K562 (cell line): ENCODE results near the gene LZTR1. TPM values are rescaled to one million over a fixed set of nuclear protein-coding genes. Genes with fewer than 3 reads are reported as not detected.
A peak's percentile ranks its signal among the peaks of the same experiment; 100 is the strongest.

ENCODE experiments used
- CCNT2 ChIP-seq: IDR thresholded peaks from 2 replicates; pipeline ENCODE4 v1.6.1; 2011; ENCODE audit warnings: borderline replicate concordance, low read depth, mild to moderate bottlenecking, moderate library complexity, mixed read lengths, low read length; ENCODE audit not compliant: insufficient read length; ENCODE audit errors: extremely low read depth
- DEAF1 ChIP-seq: fragments of 450-650 bp; formaldehyde crosslinking; IDR thresholded peaks from 2 replicates; pipeline ENCODE4 v1.4.0; 2020; ENCODE audit warnings: mild to moderate bottlenecking, moderate library complexity
- EGR1 ChIP-seq: fragments of 450-650 bp; conservative IDR thresholded peaks from 2 replicates; pipeline ENCODE4 v1.6.1; 2017; ENCODE audit warnings: mild to moderate bottlenecking
- EP400 ChIP-seq: fragments of 450-650 bp; IDR thresholded peaks from 2 replicates; pipeline ENCODE4 v1.6.1; 2017; ENCODE audit warnings: antibody characterized with exemption, mild to moderate bottlenecking, moderate library complexity
- FOXP4 ChIP-seq: sonication (generic); formaldehyde crosslinking; IDR thresholded peaks from 2 replicates; pipeline ENCODE4 v1.8.0; 2022; ENCODE audit warnings: mild to moderate bottlenecking, missing genetic modification reagents, borderline replicate concordance
- HMGN3 ChIP-seq: IDR thresholded peaks from 2 replicates; pipeline ENCODE4 v1.6.1; 2011; ENCODE audit warnings: borderline replicate concordance, low read depth, mild to moderate bottlenecking, mixed read lengths, low read length; ENCODE audit not compliant: insufficient read length; ENCODE audit errors: extremely low read depth
- IRF2 ChIP-seq: sonication (generic); formaldehyde crosslinking; IDR thresholded peaks from 2 replicates; pipeline ENCODE4 v1.8.1; 2022; ENCODE audit warnings: mild to moderate bottlenecking, missing genetic modification reagents
- PCBP1 ChIP-seq: fragments of 200-400 bp; formaldehyde crosslinking; IDR thresholded peaks from 2 replicates; pipeline ENCODE4 v1.6.1; 2018; ENCODE audit warnings: mild to moderate bottlenecking, low read depth, low read length; ENCODE audit not compliant: poor library complexity, severe bottlenecking
- PHF20 ChIP-seq: fragments of 450-650 bp; IDR thresholded peaks from 2 replicates; pipeline ENCODE4 v1.6.1; 2018; ENCODE audit not compliant: partially characterized antibody
- PRDM10 ChIP-seq: fragments of 450-650 bp; IDR thresholded peaks from 2 replicates; pipeline ENCODE4 v1.6.1; 2018; ENCODE audit not compliant: partially characterized antibody
- PRMT5 ChIP-seq: sonication (generic); formaldehyde crosslinking; IDR thresholded peaks from 2 replicates; pipeline ENCODE4 v1.5.0; 2020; ENCODE audit warnings: missing genetic modification reagents
- SRSF7 ChIP-seq: fragments of 200-400 bp; formaldehyde crosslinking; optimal IDR thresholded peaks from 2 replicates; pipeline ENCODE3; 2017; ENCODE audit warnings: mild to moderate bottlenecking, low read depth, low read length
- ZNF717 ChIP-seq: fragments of 250-450 bp; sonication (Bioruptor Pico); IDR thresholded peaks from 2 replicates; pipeline ENCODE4 v1.5.0; 2021
- polyA plus RNA-seq, 8 experiments: library from polyadenylated mRNA; depleted of rRNA in 4 of 8; stranded (reverse) in 5 of 8; unstranded in 3 of 8; fragments of >200 nt; fragmentation: Nextera tagmentation in 2 of 8; fragmentation: Illumina TruSeq in 1 of 8; extraction: Ambion mirVana in 2 of 8; extraction: Trizol in 1 of 8; gene quantifications; 2 replicates each; pipeline versions ENCODE4 v1.2.1 to v1.2.3, GENCODE V29; 2011 to 2014; ENCODE audit warnings: inconsistent platforms in 1 of 8, missing spikeins in 1 of 8
- total RNA-seq, 7 experiments: library from RNA; depleted of rRNA in 6 of 7; stranded (reverse); fragments of >200 nt in 6 of 7; fragmentation: Illumina TruSeq in 2 of 7; extraction: Trizol in 2 of 7; gene quantifications; 2 replicates each; pipeline versions ENCODE4 v1.2.1 to v1.2.3, GENCODE V29; 2011 to 2021; ENCODE audit warnings: low replicate concordance in 1 of 7
- TF ChIP-seq, protein P1 (sequence below), 2 experiments: fragments of 450-650 bp; IDR thresholded peaks; 2 replicates each; pipeline ENCODE4 v1.6.1; 2016

Gene LZTR1
- total and polyA plus RNA-seq, 9 of the 15 experiments (the other 6 are each of a cell fraction or from before 2014, with no cell fraction given) = 2.2 to 135 (median 63.0) TPM

GRCh38 chr22:20957102-20957682, 24.9 kb upstream of the LZTR1 start (continued):
- peak; percentile 84; the same call in 1 of the 2 replicates for TF ChIP-seq IRF2 (CRISPR knock-in tag)
- TF ChIP-seq PHF20 = no peak
- no peak for TF ChIP-seq PRDM10
- no peak for TF ChIP-seq HMGN3
- no peak for TF ChIP-seq EP400
- peak; percentile 30 for TF ChIP-seq CCNT2
- TF ChIP-seq, protein P1, sequence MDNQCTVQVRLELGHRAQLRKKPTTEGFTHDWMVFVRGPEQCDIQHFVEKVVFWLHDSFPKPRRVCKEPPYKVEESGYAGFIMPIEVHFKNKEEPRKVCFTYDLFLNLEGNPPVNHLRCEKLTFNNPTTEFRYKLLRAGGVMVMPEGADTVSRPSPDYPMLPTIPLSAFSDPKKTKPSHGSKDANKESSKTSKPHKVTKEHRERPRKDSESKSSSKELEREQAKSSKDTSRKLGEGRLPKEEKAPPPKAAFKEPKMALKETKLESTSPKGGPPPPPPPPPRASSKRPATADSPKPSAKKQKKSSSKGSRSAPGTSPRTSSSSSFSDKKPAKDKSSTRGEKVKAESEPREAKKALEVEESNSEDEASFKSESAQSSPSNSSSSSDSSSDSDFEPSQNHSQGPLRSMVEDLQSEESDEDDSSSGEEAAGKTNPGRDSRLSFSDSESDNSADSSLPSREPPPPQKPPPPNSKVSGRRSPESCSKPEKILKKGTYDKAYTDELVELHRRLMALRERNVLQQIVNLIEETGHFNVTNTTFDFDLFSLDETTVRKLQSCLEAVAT (IDR thresholded peaks at IDR 0.05) = no peak
- TF ChIP-seq FOXP4 (CRISPR knock-in tag) = no peak
- TF ChIP-seq EGR1 = no peak
- peak; percentile 91 for TF ChIP-seq SRSF7
- no peak for TF ChIP-seq ZNF717 (CRISPR knock-in tag)
- no peak for TF ChIP-seq DEAF1 (CRISPR knock-in tag)
- TF ChIP-seq PRMT5 (CRISPR knock-in tag) = 0 out of 2 replicates have a peak, but pooled peaks have one; percentile 21
- peak; percentile 97 for TF ChIP-seq PCBP1
